Activated CD4-positive, alpha-beta memory T cell treated with anti-CD3 and anti-CD28 coated beads, Interleukin-2, amount 10 ng/mL, durations not matched to agents 7 days and 5 days (primary cell): ENCODE measurements around the gene RPS18. TPM values are rescaled to one million over a fixed set of nuclear protein-coding genes. Genes with fewer than 3 reads are reported as not detected.
A peak's percentile ranks its signal among the peaks of the same experiment; 100 is the strongest.
"Not testable (repeated sequence)": the region's sequence is repeated elsewhere in the genome, so short reads cannot be mapped to it uniquely, and the experiment has no call there.

ENCODE experiments used
- CTCF ChIA-PET: fragments of 350-600 bp; sonication (Branson Sonifier 250); formaldehyde crosslinking; loops from one replicate; lab custom pipeline; 2021; ENCODE audit warnings: antibody characterized with exemption, inconsistent platforms; lab: Charles Lee
- POLR2A ChIA-PET: fragments of 350-600 bp; sonication (Branson Sonifier 250); formaldehyde crosslinking; loops from one replicate; lab custom pipeline; 2021; ENCODE audit warnings: antibody characterized with exemption; lab: Charles Lee
- DNase-seq: peaks from one replicate; pipeline ENCODE4 v3.0.0-alpha.2; 2020
- H3K27ac Mint-ChIP-seq: one replicate; pipeline ENCODE4 v1.8.0; 2021; ENCODE audit warnings: mild to moderate bottlenecking, mixed read lengths
- H3K27me3 Mint-ChIP-seq: one replicate; pipeline ENCODE4 v1.8.0; 2021; ENCODE audit warnings: mixed read lengths
- H3K36me3 Mint-ChIP-seq: one replicate; pipeline ENCODE4 v1.8.0; 2021; ENCODE audit warnings: low read depth, mixed read lengths
- H3K4me1 Mint-ChIP-seq: one replicate; pipeline ENCODE4 v1.8.0; 2021; ENCODE audit warnings: mixed read lengths
- H3K4me3 Mint-ChIP-seq: one replicate; pipeline ENCODE4 v1.8.0; 2021; ENCODE audit warnings: mild to moderate bottlenecking, mixed read lengths
- H3K9me3 Mint-ChIP-seq: one replicate; pipeline ENCODE4 v1.8.0; 2021; ENCODE audit warnings: mixed read lengths
- total RNA-seq, 2 experiments: library from RNA; stranded (reverse); gene quantifications; one replicate each; pipeline ENCODE4 v1.2.3, GENCODE V29; 2021

The RPS18 gene
- total RNA-seq, 2 experiments from 2014 or later, result 2,403 to 2,442 TPM

DNA sequence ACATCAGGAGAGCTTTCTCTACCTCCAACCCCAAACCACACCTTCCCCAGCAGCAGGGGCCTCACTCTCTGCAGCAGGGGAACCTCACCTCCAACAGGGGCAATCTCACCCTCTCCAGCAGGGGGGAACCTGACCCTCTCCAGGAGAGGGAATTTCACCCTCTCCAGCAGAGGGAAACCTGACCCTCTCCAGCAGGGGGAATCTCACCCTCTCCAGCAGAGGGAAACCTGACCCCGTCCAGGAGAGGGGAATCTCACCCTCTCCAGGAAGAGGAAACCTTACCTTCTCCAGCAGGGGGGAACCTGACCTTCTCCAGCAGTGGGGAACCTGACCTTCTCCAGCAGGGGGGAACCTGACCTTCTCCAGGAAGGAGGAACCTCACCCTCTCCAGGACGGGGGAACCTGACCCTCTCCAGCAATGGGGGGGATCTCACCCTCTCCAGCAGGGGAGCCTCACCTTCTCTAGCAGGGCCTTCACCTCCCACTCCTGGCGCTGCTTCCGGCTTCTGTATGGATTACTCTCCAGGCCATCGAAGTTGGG, 8.2 kb downstream of the RPS18 start:
- H3K4me1 Mint-ChIP-seq, result peaks cover 44% of the 10 kb centered on the region
- peaks cover 69% of the 10 kb centered on the region for H3K36me3 Mint-ChIP-seq
- H3K9me3 Mint-ChIP-seq, result no peaks in the 10 kb centered on the region
- no peak overlapping the region for H3K4me3 Mint-ChIP-seq
- peak overlapping the region; percentile 21 for H3K27ac Mint-ChIP-seq
- POLR2A ChIA-PET, result interaction anchor here (1.6 to 7.2 kb wide), 4 partner anchors 8 to 65 kb away, joined by 4 to 234 read pairs (median 16); partner anchors contain the start of genes PFDN6, RGL2, RPS18 and VPS52
- no peaks in the 10 kb centered on the region for H3K27me3 Mint-ChIP-seq
- CTCF ChIA-PET, result interaction anchor here (0.7 kb wide), 1 partner anchor 174 kb away, joined by 3 read pairs; no protein-coding TSS in a partner anchor
- DNase-seq, result no peak

DNA sequence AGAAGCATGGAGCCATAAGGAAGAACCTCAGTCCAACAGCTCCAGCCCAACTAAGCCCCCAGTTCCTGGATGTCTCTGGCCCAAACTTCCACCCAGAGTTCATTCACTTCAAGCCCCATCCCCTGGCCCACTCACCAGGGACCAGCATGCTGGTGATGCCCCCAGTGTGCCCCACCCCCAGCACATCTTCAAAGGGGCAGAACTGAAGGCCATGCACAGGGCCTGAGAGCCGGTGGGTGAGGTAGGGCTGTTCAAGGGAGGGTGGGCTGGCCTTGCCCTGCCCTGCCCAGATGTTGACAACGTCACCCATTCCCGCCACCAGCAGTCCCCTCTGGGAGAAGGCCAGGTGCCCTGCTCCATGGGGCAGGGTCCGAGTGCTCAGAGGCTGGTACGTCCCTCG, 8.7 kb downstream of the RPS18 start:
- Mint-ChIP-seq H3K9me3 (no peaks in the 10 kb centered on the region), H3K4me3 (no peak overlapping the region), H3K27me3 (no peaks in the 10 kb centered on the region), H3K4me1 (peaks cover 39% of the 10 kb centered on the region), H3K36me3 (peaks cover 64% of the 10 kb centered on the region), H3K27ac (peak overlapping the region; percentile 21)
- DNase-seq, result no peak
- ChIA-PET POLR2A (interaction anchor here (1.6 to 7.2 kb wide), 4 partner anchors 9 to 64 kb away, joined by 4 to 234 read pairs (median 16); partner anchors contain the start of genes PFDN6, RGL2, RPS18 and VPS52), CTCF (interaction anchor here (0.7 kb wide), 1 partner anchor 173 kb away, joined by 3 read pairs; no protein-coding TSS in a partner anchor)

- H3K9me3 Mint-ChIP-seq, H3K27me3 Mint-ChIP-seq, H3K27ac Mint-ChIP-seq, DNase-seq, CTCF ChIA-PET, POLR2A ChIA-PET, H3K4me3 Mint-ChIP-seq: not testable (repeated sequence)
- Mint-ChIP-seq H3K4me1 (peaks cover 39% of the 10 kb centered on the region), H3K36me3 (peaks cover 45% of the 10 kb centered on the region)
Observed at GRCh38 chr6:33285214-33285613, 13.3 kb downstream of the RPS18 start.

- no peaks in the 10 kb centered on the region for H3K27me3 Mint-ChIP-seq
- POLR2A ChIA-PET, result interaction anchor here (1.1 to 14.3 kb wide), 5 partner anchors 8 to 31 kb away, joined by 3 to 234 read pairs (median 6); partner anchors contain the start of genes B3GALT4, RGL2, RPS18 and VPS52
- peak overlapping the region; percentile 90 for H3K4me3 Mint-ChIP-seq
- H3K4me1 Mint-ChIP-seq, result peaks cover 46% of the 10 kb centered on the region
- H3K9me3 Mint-ChIP-seq, result no peaks in the 10 kb centered on the region
- no peak overlapping the region for H3K27ac Mint-ChIP-seq
- CTCF ChIA-PET, result no interaction called here
- no peak for DNase-seq
- peaks cover 39% of the 10 kb centered on the region for H3K36me3 Mint-ChIP-seq
Observed at GRCh38 chr6:33286946-33287914, 15.4 kb downstream of the RPS18 start.

DNA sequence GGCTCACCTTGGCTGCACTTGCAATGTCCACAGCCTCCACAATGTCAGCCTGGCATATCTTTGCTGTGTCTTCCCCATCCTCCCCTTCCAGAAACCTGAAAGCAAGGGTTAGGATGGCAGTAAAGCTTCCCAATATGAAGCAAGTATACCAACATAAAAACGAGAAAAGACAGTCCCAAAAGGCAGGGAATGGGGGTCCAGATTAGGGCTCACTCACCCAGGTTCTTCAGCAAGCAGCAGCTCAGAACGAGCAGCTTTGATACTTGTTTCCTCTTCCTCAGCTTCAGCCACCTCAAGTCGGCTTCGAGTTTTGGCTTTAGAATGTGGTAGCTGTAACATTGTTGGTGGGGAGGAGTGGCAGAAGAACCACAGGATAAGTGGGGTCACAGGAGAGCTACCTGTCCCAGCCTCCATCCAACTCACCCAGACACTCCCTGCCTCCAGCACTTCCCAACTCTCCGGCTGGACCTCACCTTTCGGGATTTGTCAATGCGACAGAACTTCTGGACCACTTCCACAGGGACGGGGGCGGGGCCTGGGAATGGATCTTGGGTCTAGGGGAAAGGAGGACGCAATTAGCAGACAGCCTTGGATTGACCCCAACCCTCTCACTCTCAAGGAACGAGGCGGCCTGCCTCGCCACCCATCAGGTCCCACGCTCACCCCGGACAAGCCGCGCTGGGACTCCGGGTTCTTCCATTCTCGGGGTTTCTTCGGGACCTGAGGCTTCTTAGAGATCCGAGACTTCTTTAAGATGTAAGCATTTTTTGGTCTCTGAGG, 16.5 kb downstream of the RPS18 start:
- DNase-seq, result no peak
- Mint-ChIP-seq H3K27me3 (no peaks in the 10 kb centered on the region), H3K9me3 (no peaks in the 10 kb centered on the region), H3K4me1 (peaks cover 47% of the 10 kb centered on the region), H3K27ac (no peak overlapping the region), H3K36me3 (peaks cover 37% of the 10 kb centered on the region), H3K4me3 (peak overlapping the region; percentile 90)
- POLR2A ChIA-PET, result interaction anchor here (1.0 to 14.3 kb wide), 14 partner anchors 9 to 142 kb away, joined by 3 to 234 read pairs (median 6); partner anchors contain the start of genes B3GALT4, RGL2, RPS18 and SYNGAP1
- CTCF ChIA-PET, result interaction anchor here (0.8 to 3.1 kb wide), 6 partner anchors 10 to 40 kb away, joined by 3 to 29 read pairs (median 11); partner anchors contain the start of genes B3GALT4, RGL2, RPS18 and VPS52

GRCh38 chr6:33288921-33289783, 17.3 kb downstream of the RPS18 start, which contains the start of the genes PFDN6 and WDR46:
TSS of gene PFDN6 (plus strand) at chr6:33289601. CDS start at chr6:33289857, 256 bp downstream.
TSS of gene WDR46 (minus strand) at chr6:33289239. CDS start at chr6:33289170, 69 bp downstream.
- Mint-ChIP-seq H3K4me3 (peak within 1 kb of the TSS; percentile 90), H3K4me1 (peaks cover 47% of the 10 kb centered on the region), H3K27me3 (no peaks in the 10 kb centered on the region), H3K9me3 (no peaks in the 10 kb centered on the region), H3K27ac (peak within 1 kb of the TSS; percentile 80), H3K36me3 (peaks cover 38% of the 10 kb centered on the region)
- DNase-seq, result peak; percentile 87
- CTCF ChIA-PET, result interaction anchor here (0.5 to 3.1 kb wide), 7 partner anchors 9 to 100 kb away, joined by 3 to 29 read pairs (median 7); partner anchors contain the start of genes B3GALT4, RGL2, RPS18 and VPS52
- POLR2A ChIA-PET, result interaction anchor here (1.0 to 14.3 kb wide), 18 partner anchors 10 to 317 kb away, joined by 3 to 234 read pairs (median 6); partner anchors contain the start of genes B3GALT4, KIFC1, RGL2 and RPS18

DNA sequence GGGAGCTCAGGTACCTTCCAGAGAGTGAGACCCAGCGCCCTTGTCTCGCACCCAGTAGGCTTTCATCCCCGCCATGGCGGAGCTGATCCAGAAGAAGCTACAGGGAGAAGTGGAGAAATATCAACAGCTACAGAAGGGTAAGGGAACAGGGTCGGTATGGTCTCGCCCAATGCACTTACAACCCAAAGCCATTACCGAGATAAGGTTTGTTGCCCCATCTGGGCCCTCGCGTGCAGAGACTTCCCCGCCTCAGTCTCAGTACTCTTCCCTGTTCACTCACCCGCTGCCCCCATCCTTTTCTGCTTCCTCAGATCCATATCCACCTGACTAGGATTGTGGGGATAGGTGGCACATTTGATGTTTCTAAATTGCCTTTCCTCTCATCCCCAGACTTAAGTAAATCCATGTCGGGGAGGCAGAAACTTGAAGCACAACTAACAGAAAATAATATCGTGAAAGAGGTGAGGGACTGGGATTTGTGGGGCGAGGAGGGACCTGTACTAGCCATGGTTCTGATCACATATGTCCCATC, 18.0 kb downstream of the RPS18 start:
- CTCF ChIA-PET, result interaction anchor here (0.5 to 3.1 kb wide), 8 partner anchors 9 to 137 kb away, joined by 3 to 29 read pairs (median 6); partner anchors contain the start of genes B3GALT4, RGL2, RPS18 and VPS52
- H3K27me3 Mint-ChIP-seq, result no peaks in the 10 kb centered on the region
- no peaks in the 10 kb centered on the region for H3K9me3 Mint-ChIP-seq
- POLR2A ChIA-PET, result interaction anchor here (1.0 to 14.3 kb wide), 16 partner anchors 9 to 318 kb away, joined by 3 to 234 read pairs (median 5); partner anchors contain the start of genes B3GALT4, KIFC1, RGL2 and RPS18
- H3K27ac Mint-ChIP-seq, result peak overlapping the region; percentile 80
- H3K36me3 Mint-ChIP-seq, result peaks cover 39% of the 10 kb centered on the region
- no peak for DNase-seq
- peak overlapping the region; percentile 90 for H3K4me3 Mint-ChIP-seq
- H3K4me1 Mint-ChIP-seq, result peaks cover 47% of the 10 kb centered on the region

DNA sequence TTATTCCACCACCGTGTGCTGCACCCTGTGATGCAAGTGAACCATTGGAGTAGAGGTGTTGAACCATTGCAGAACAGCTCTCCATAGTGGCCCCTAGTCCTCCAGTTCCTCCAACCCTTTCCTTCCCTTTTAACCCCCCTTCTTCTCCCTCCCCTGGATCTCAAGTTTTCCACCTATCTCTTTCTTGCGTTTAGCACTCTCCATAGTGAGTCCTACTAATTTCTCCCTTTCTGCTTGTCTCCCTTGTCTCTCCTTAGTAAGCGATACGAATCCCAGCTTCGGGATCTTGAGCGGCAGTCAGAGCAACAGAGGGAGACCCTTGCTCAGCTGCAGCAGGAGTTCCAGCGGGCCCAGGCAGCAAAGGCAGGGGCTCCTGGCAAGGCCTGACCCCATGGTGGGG, 18.6 kb downstream of the RPS18 start:
- Mint-ChIP-seq H3K9me3 (no peaks in the 10 kb centered on the region), H3K4me3 (peak overlapping the region; percentile 90), H3K36me3 (peaks cover 40% of the 10 kb centered on the region), H3K4me1 (peaks cover 48% of the 10 kb centered on the region), H3K27ac (peak overlapping the region; percentile 80), H3K27me3 (no peaks in the 10 kb centered on the region)
- ChIA-PET POLR2A (interaction anchor here (1.2 to 14.3 kb wide), 8 partner anchors 8 to 55 kb away, joined by 4 to 234 read pairs (median 24); partner anchors contain the start of genes B3GALT4, RGL2, RPS18 and TAPBP), CTCF (interaction anchor here (0.7 to 3.1 kb wide), 3 partner anchors 8 to 136 kb away, joined by 3 to 29 read pairs (median 20); partner anchors contain the start of genes B3GALT4 and RGL2)
- DNase-seq, result no peak

DNA sequence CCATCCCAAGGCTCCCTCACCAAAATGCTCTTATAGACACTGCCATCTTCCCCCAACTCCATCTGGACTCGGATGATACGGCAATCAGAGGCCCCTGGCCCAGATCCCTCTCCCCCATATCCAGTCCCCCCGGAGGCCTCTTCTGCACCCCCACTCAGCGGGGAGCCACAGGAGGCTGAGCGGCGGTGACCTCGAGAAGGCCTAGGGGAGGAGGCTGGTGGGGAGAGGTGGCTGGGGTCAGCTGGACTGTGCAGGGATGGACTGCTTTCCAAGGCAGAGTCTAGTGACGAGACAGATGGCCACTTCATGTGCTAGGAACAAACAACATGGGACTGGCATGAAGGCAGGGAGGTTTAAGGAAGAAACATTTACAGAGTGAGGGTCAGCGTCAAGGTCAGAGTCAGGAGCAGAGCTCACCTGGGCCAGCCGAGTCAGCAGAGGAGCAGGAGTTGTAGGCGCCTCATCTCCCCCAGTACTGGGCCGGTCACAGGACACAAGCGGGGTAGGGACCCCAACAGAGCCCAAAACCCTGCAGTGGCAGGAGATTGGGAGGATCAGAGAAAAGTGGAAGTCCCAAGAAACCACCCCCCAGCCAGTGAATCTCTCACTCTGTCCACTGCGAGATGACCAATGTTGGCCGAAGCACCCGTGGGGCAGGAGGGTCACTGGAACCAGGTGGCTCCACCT, 21.3 kb downstream of the RPS18 start:
- Mint-ChIP-seq H3K4me1 (peaks cover 48% of the 10 kb centered on the region), H3K9me3 (no peaks in the 10 kb centered on the region), H3K27ac (no peak overlapping the region), H3K36me3 (peaks cover 27% of the 10 kb centered on the region), H3K27me3 (no peaks in the 10 kb centered on the region), H3K4me3 (no peak overlapping the region)
- no peak for DNase-seq
- POLR2A ChIA-PET, result interaction anchor here (14.3 kb wide), 1 partner anchor 14 kb away, joined by 234 read pairs; the partner anchor contains the start of gene B3GALT4
- CTCF ChIA-PET, result no interaction called here
